Measurements from ENCODE around the gene UNC80.

Gene UNC80

GRCh38 chr2:209929369-209929768, 157.7 kb downstream of the UNC80 start:
- ChIA-PET CTCF (no interaction called here), POLR2A (no interaction called here)
- no peak for TF ChIP-seq ZNF384 (IDR thresholded peaks at IDR 0.05)
- no peak for TF ChIP-seq FOXK2 (IDR thresholded peaks at IDR 0.05)
- TF ChIP-seq HDGF (IDR thresholded peaks at IDR 0.05; ENCODE audit: borderline replicate concordance) = no peak
- TF ChIP-seq CTBP1 (IDR thresholded peaks at IDR 0.05; ENCODE audit: borderline replicate concordance) = no peak
- TF ChIP-seq PKNOX1 (IDR thresholded peaks at IDR 0.05) = no peak
- TF ChIP-seq FOXM1 (IDR thresholded peaks at IDR 0.05; ENCODE audit: borderline replicate concordance) = no peak
- no peak for TF ChIP-seq TARDBP (IDR thresholded peaks at IDR 0.05)
- no peak for TF ChIP-seq BHLHE40 (IDR thresholded peaks at IDR 0.05; ENCODE audit: borderline replicate concordance)
- no peak for TF ChIP-seq ARNT (IDR thresholded peaks at IDR 0.05)
- no peak for TF ChIP-seq L3MBTL2 (conservative IDR thresholded peaks at IDR 0.05)
- TF ChIP-seq ELF4 (IDR thresholded peaks at IDR 0.05) = no peak
- no peak for TF ChIP-seq FOXA1 (IDR thresholded peaks at IDR 0.05)
- TF ChIP-seq NFRKB (IDR thresholded peaks at IDR 0.05) = no peak
- no peak for TF ChIP-seq SUZ12 (IDR thresholded peaks at IDR 0.05)
- no peak for DNase-seq (ENCODE audit: extremely low spot score)

GRCh38 chr2:209933499-209934483, 162.2 kb downstream of the UNC80 start:
- POLR2A ChIA-PET = no interaction called here
- DNase-seq (ENCODE audit: extremely low spot score) = no peak
- TF ChIP-seq BHLHE40 (IDR thresholded peaks at IDR 0.05; ENCODE audit: borderline replicate concordance) (no peak), PKNOX1 (IDR thresholded peaks at IDR 0.05) (no peak), TARDBP (IDR thresholded peaks at IDR 0.05) (no peak), ELF4 (IDR thresholded peaks at IDR 0.05) (no peak), FOXM1 (IDR thresholded peaks at IDR 0.05; ENCODE audit: borderline replicate concordance) (no peak)
- CTCF ChIA-PET = no interaction called here

GRCh38 chr2:209936106-209936666, 164.6 kb downstream of the UNC80 start:
- no peak for DNase-seq (ENCODE audit: extremely low spot score)
- CTCF ChIA-PET = no interaction called here
- TF ChIP-seq ZNF384 (IDR thresholded peaks at IDR 0.05) (no peak), FOXK2 (IDR thresholded peaks at IDR 0.05) (no peak), FOXM1 (IDR thresholded peaks at IDR 0.05; ENCODE audit: borderline replicate concordance) (no peak), ARNT (IDR thresholded peaks at IDR 0.05) (no peak), BHLHE40 (IDR thresholded peaks at IDR 0.05; ENCODE audit: borderline replicate concordance) (no peak), TARDBP (IDR thresholded peaks at IDR 0.05) (no peak), FOXA1 (IDR thresholded peaks at IDR 0.05) (no peak), CTBP1 (IDR thresholded peaks at IDR 0.05; ENCODE audit: borderline replicate concordance) (no peak), ELF4 (IDR thresholded peaks at IDR 0.05) (no peak), SUZ12 (IDR thresholded peaks at IDR 0.05) (no peak), LEF1 (IDR thresholded peaks at IDR 0.05; ENCODE audit: borderline replicate concordance) (no peak)

GRCh38 chr2:209937893-209938292, 166.3 kb downstream of the UNC80 start:
- no peak for DNase-seq (ENCODE audit: extremely low spot score)
- CTCF ChIA-PET = interaction anchor here (0.5 to 0.8 kb wide), 2 partner anchors 23 to 255 kb away, joined by 3 to 4 read pairs; no protein-coding TSS in a partner anchor
- POLR2A ChIA-PET = interaction anchor here (0.7 kb wide), 1 partner anchor 12 kb away, joined by 5 read pairs; no protein-coding TSS in a partner anchor
- TF ChIP-seq TARDBP (IDR thresholded peaks at IDR 0.05) (no peak), SUZ12 (IDR thresholded peaks at IDR 0.05) (no peak), ZNF384 (IDR thresholded peaks at IDR 0.05) (no peak), CTBP1 (IDR thresholded peaks at IDR 0.05; ENCODE audit: borderline replicate concordance) (no peak), FOXK2 (IDR thresholded peaks at IDR 0.05) (no peak), L3MBTL2 (conservative IDR thresholded peaks at IDR 0.05) (no peak), PKNOX1 (IDR thresholded peaks at IDR 0.05) (no peak), BHLHE40 (IDR thresholded peaks at IDR 0.05; ENCODE audit: borderline replicate concordance) (no peak), NFRKB (IDR thresholded peaks at IDR 0.05) (no peak), ELF4 (IDR thresholded peaks at IDR 0.05) (no peak), SP1 (IDR thresholded peaks at IDR 0.05) (no peak), HDGF (IDR thresholded peaks at IDR 0.05; ENCODE audit: borderline replicate concordance) (no peak), ARNT (IDR thresholded peaks at IDR 0.05) (no peak), LEF1 (IDR thresholded peaks at IDR 0.05; ENCODE audit: borderline replicate concordance) (no peak)

More at GRCh38 chr2:209936106-209936666, 164.6 kb downstream of the UNC80 start:
- POLR2A ChIA-PET = no interaction called here

- TF ChIP-seq LEF1 (IDR thresholded peaks at IDR 0.05; ENCODE audit: borderline replicate concordance) = no peak
- POLR2A ChIA-PET = no interaction called here
- no peak for DNase-seq (ENCODE audit: extremely low spot score)
- CTCF ChIA-PET = no interaction called here
Measured at GRCh38 chr2:209938906-209939305, 167.3 kb downstream of the UNC80 start.

- ChIA-PET CTCF (no interaction called here), POLR2A (no interaction called here)
- TF ChIP-seq NFRKB (IDR thresholded peaks at IDR 0.05) (no peak), BHLHE40 (IDR thresholded peaks at IDR 0.05; ENCODE audit: borderline replicate concordance) (no peak), HDGF (IDR thresholded peaks at IDR 0.05; ENCODE audit: borderline replicate concordance) (no peak), FOXA1 (IDR thresholded peaks at IDR 0.05) (no peak), ZNF384 (IDR thresholded peaks at IDR 0.05) (no peak)
- no peak for DNase-seq (ENCODE audit: extremely low spot score)
Measured at GRCh38 chr2:209940936-209941335, 169.3 kb downstream of the UNC80 start.

Data from HEK293T (cell line).